Measurements from ENCODE around the gene EPHA3. TPM values are rescaled to one million over a fixed set of nuclear protein-coding genes. Genes with fewer than 3 reads are reported as not detected.

Gene EPHA3
- total RNA-seq, 1 donor from 2014 or later = 24.6 TPM

GRCh38 chr3:89506462-89507103, 399.2 kb downstream of the EPHA3 start:
- Mint-ChIP-seq H3K4me3 (no peak overlapping the region), H3K9me3 (peaks cover 6% of the 10 kb centered on the region), H3K27ac (ENCODE audit: unreplicated experiment) (no peak overlapping the region), H3K27me3 (ENCODE audit: low read depth) (no peaks in the 10 kb centered on the region), H3K36me3 (ENCODE audit: low read depth) (no peaks in the 10 kb centered on the region), H3K4me1 (no peaks in the 10 kb centered on the region)
- no peak for TF ChIP-seq CTCF (conservative IDR thresholded peaks at IDR 0.05)
- no peak for DNase-seq (ENCODE audit: low read depth, low spot score)

GRCh38 chr3:89521328-89521727, 413.9 kb downstream of the EPHA3 start:
- peaks cover 12% of the 10 kb centered on the region for H3K4me1 Mint-ChIP-seq
- no peaks in the 10 kb centered on the region for H3K36me3 Mint-ChIP-seq (ENCODE audit: low read depth)
- peaks cover 2% of the 10 kb centered on the region for H3K9me3 Mint-ChIP-seq
- DNase-seq (ENCODE audit: low read depth, low spot score) = no peak
- no peak for TF ChIP-seq CTCF (conservative IDR thresholded peaks at IDR 0.05)
- no peaks in the 10 kb centered on the region for H3K27me3 Mint-ChIP-seq (ENCODE audit: low read depth)
- H3K27ac Mint-ChIP-seq (ENCODE audit: unreplicated experiment) = no peak overlapping the region
- no peak overlapping the region for H3K4me3 Mint-ChIP-seq

- DNase-seq (ENCODE audit: low read depth, low spot score) = no peak
- peaks cover 2% of the 10 kb centered on the region for H3K9me3 Mint-ChIP-seq
- no peak for TF ChIP-seq CTCF (conservative IDR thresholded peaks at IDR 0.05)
- no peak overlapping the region for H3K4me3 Mint-ChIP-seq
- peaks cover 18% of the 10 kb centered on the region for H3K4me1 Mint-ChIP-seq
- H3K27me3 Mint-ChIP-seq (ENCODE audit: low read depth) = no peaks in the 10 kb centered on the region
- no peak overlapping the region for H3K27ac Mint-ChIP-seq (ENCODE audit: unreplicated experiment)
- no peaks in the 10 kb centered on the region for H3K36me3 Mint-ChIP-seq (ENCODE audit: low read depth)
Observed at GRCh38 chr3:89522155-89522554, 414.7 kb downstream of the EPHA3 start.

- Mint-ChIP-seq H3K27me3 (ENCODE audit: low read depth) (no peaks in the 10 kb centered on the region), H3K4me1 (peaks cover 47% of the 10 kb centered on the region), H3K27ac (ENCODE audit: unreplicated experiment) (no peak overlapping the region), H3K4me3 (no peak overlapping the region), H3K9me3 (no peaks in the 10 kb centered on the region), H3K36me3 (ENCODE audit: low read depth) (no peaks in the 10 kb centered on the region)
- DNase-seq (ENCODE audit: low read depth, low spot score) = no peak
- TF ChIP-seq CTCF (conservative IDR thresholded peaks at IDR 0.05) = no peak
Observed at GRCh38 chr3:89525609-89526008, 418.2 kb downstream of the EPHA3 start.

GRCh38 chr3:89527736-89528305, 420.4 kb downstream of the EPHA3 start:
- Mint-ChIP-seq H3K27ac (ENCODE audit: unreplicated experiment) (peak overlapping the region; percentile 85), H3K4me3 (peak overlapping the region; percentile 11), H3K9me3 (no peaks in the 10 kb centered on the region), H3K27me3 (ENCODE audit: low read depth) (no peaks in the 10 kb centered on the region), H3K4me1 (peaks cover 43% of the 10 kb centered on the region), H3K36me3 (ENCODE audit: low read depth) (no peaks in the 10 kb centered on the region)
- TF ChIP-seq CTCF (conservative IDR thresholded peaks at IDR 0.05) = no peak
- DNase-seq (ENCODE audit: low read depth, low spot score) = no peak

All from neural crest cell (in vitro differentiated cells).